Caco-2 (cell line): ENCODE data around the gene TCF20. TPM values are rescaled to one million over a fixed set of nuclear protein-coding genes. Genes with fewer than 3 reads are reported as not detected.

Experiments used
- BruUV-seq: library from RNA; stranded (reverse); fragments of 400-500 nt; replicated peaks from 2 replicates; lab custom pipeline; 2021; lab: Mats Ljungman, UMichigan
- CTCF ChIA-PET: fragments of 300-600 bp; sonication (Branson Sonifier 250); formaldehyde crosslinking; loops from one replicate; lab custom pipeline; 2022; ENCODE audit warnings: antibody characterized with exemption; lab: Charles Lee
- POLR2A ChIA-PET: fragments of 300-600 bp; sonication (Branson Sonifier 250); formaldehyde crosslinking; loops from one replicate; lab custom pipeline; 2022; ENCODE audit warnings: antibody characterized with exemption; lab: Charles Lee
- DNase-seq, 2 experiments: peaks; one replicate each; pipeline versions ENCODE4 v3.0.0 to v3.0.0-alpha.2; 2020 to 2022
- H3K27me3 ChIP-seq: replicated peaks from 2 replicates; pipeline ENCODE4 v1.6.0; 2011; ENCODE audit warnings: low read length; ENCODE audit not compliant: control insufficient read depth, insufficient read depth
- H3K36me3 ChIP-seq: 2 replicates; pipeline ENCODE4 v1.5.1; 2011; ENCODE audit warnings: low read length; ENCODE audit not compliant: control insufficient read depth, insufficient read depth
- H3K4me1 ChIP-seq: fragments of 250-450 bp; sonication (Bioruptor Pico); 2 replicates; pipeline ENCODE4 v1.5.1; 2020; ENCODE audit warnings: mild to moderate bottlenecking
- H3K4me3 ChIP-seq: 2 replicates; pipeline ENCODE4 v1.5.1; 2011; ENCODE audit warnings: low read depth, mild to moderate bottlenecking, control low read depth, low read length
- H3K9me3 ChIP-seq: fragments of 250-450 bp; sonication (Bioruptor Pico); 2 replicates; pipeline ENCODE4 v1.5.1; 2020; ENCODE audit warnings: mild to moderate bottlenecking, moderate library complexity
- H3K27ac Mint-ChIP-seq: one replicate; pipeline ENCODE4 v1.8.0; 2022; ENCODE audit warnings: mixed read lengths; ENCODE audit not compliant: unreplicated experiment
- H3K27me3 Mint-ChIP-seq: one replicate; pipeline ENCODE4 v1.8.0; 2022; ENCODE audit warnings: mixed read lengths; ENCODE audit not compliant: insufficient read depth, unreplicated experiment
- H3K36me3 Mint-ChIP-seq: one replicate; pipeline ENCODE4 v1.8.0; 2022; ENCODE audit warnings: mild to moderate bottlenecking, mixed read lengths; ENCODE audit not compliant: insufficient read depth, unreplicated experiment
- H3K4me1 Mint-ChIP-seq: one replicate; pipeline ENCODE4 v1.8.0; 2022; ENCODE audit warnings: low read depth, mixed read lengths; ENCODE audit not compliant: unreplicated experiment
- H3K4me3 Mint-ChIP-seq: one replicate; pipeline ENCODE4 v1.8.0; 2022; ENCODE audit warnings: mild to moderate bottlenecking, moderate library complexity, mixed read lengths; ENCODE audit not compliant: unreplicated experiment
- H3K9me3 Mint-ChIP-seq: one replicate; pipeline ENCODE4 v1.8.0; 2022; ENCODE audit warnings: mixed read lengths; ENCODE audit not compliant: unreplicated experiment
- CTCF ChIP-seq, 2 experiments: fragments of 200-600 bp in 1 of 2; IDR thresholded peaks; 1 replicate in 1 of 2; 2 replicates in 1 of 2; pipeline versions ENCODE4 v1.5.1 to v1.8.0; 2011 to 2022; ENCODE audit warnings: antibody characterized with exemption in 1 of 2, control low read depth in 1 of 2, inconsistent platforms in 1 of 2, low read depth in 1 of 2, low read length in 1 of 2, mild to moderate bottlenecking in 1 of 2, moderate library complexity in 1 of 2; ENCODE audit not compliant: insufficient read depth in 1 of 2, severe bottlenecking in 1 of 2, unreplicated experiment in 1 of 2
- intact Hi-C: fragments of 100-400 bp; cut with micrococcal nuclease; formaldehyde crosslinking; loops from one replicate; pipeline ENCODE4 v1.10.0; 2022; ENCODE audit not compliant: unreplicated experiment
- total RNA-seq: library from RNA; stranded (reverse); gene quantifications from 2 replicates; pipeline ENCODE4 v1.2.3, GENCODE V29; 2022

TCF20 gene
- total RNA-seq, 1 experiment from 2014 or later = 82.7 TPM

DNA sequence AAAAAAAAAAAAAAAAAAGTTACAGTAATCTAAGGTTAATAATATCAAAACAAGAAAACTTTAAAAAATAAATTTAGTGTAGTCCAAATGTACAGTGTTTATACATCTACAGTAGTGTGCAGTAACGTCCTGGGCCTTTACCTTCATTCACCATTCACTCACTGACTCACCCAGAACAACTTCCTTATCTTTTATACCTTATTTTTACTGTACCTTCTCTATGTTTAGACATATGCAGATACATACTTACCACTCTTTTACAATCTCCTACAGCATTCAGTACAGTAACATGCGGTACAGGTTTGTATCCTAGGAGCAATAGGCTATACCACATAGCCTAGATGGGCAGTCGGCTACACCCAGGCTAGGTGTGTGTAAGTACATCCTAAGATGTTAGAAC lies 38.5 kb downstream of the TCF20 start:
- TF ChIP-seq CTCF (IDR thresholded peaks at IDR 0.05; ENCODE audit: insufficient read depth in 1 of 2, low read depth in 1 of 2, low read length in 1 of 2, severe bottlenecking in 1 of 2, unreplicated experiment in 1 of 2) = no peak
- intact Hi-C loops = no loop called here
- CTCF ChIA-PET = no interaction called here
- peaks cover 30% of the 10 kb centered on the region for H3K4me1 Mint-ChIP-seq
- peaks cover 17% of the 10 kb centered on the region for H3K36me3 Mint-ChIP-seq
- no peak overlapping the region for H3K4me3 Mint-ChIP-seq
- Histone ChIP-seq H3K9me3 (no peaks in the 10 kb centered on the region), H3K4me3 (no peak overlapping the region), H3K27me3 (no peaks in the 10 kb centered on the region), H3K4me1 (no peaks in the 10 kb centered on the region), H3K36me3 (0 out of 2 replicates have a peak, but pooled peaks cover 2% of the 10 kb centered on the region)
- H3K27ac Mint-ChIP-seq = no peak overlapping the region
- H3K27me3 Mint-ChIP-seq = no peaks in the 10 kb centered on the region
- no TSS peak for BruUV-seq
- POLR2A ChIA-PET = no interaction called here
- no peak for DNase-seq
- no peaks in the 10 kb centered on the region for H3K9me3 Mint-ChIP-seq

DNA sequence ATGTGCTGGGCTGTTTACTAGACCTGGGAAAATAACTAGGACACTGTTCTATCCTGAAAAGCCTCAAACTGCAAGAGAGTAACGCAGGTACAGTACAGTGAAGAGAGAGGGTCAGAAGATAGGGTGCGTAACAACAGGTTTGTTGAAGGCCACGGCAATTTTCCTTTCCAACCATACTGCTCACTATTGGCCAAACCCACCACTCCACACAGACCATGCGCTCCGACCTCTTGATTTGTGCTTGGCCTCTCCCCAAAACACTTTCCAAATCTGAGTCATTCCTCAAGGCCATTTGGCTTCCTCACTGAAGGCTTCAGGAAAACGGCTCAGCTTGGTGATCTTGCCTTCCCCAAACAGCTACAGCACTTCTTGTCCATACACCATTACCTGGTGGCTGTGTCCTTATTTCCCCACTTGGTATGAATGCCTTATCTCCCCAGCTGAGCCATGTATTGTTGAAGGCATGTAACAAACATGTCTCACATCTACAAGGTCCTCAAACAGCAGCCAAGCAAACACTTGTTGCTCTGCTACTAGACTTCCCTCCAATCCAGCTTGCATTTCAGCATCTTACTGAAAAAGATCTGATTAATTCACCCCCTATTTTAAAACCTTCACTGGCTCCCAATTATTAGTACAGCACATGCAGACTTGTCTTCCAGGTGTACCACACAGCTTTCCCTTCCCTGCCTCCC lies 40.9 kb downstream of the TCF20 start:
- CTCF ChIA-PET = no interaction called here

GRCh38 chr22:42228483-42228882 lies 42.0 kb downstream of the TCF20 start:
- H3K27ac Mint-ChIP-seq = no peak overlapping the region
- POLR2A ChIA-PET = no interaction called here
- no peak for DNase-seq

More for the DNA sequence above, 40.9 kb downstream of the TCF20 start:
- Mint-ChIP-seq H3K9me3 (no peaks in the 10 kb centered on the region), H3K36me3 (peaks cover 17% of the 10 kb centered on the region), H3K27ac (peak overlapping the region; percentile 84), H3K4me1 (peaks cover 28% of the 10 kb centered on the region), H3K4me3 (no peak overlapping the region), H3K27me3 (no peaks in the 10 kb centered on the region)
- Histone ChIP-seq H3K36me3 (0 out of 2 replicates have a peak, but pooled peaks cover 2% of the 10 kb centered on the region), H3K9me3 (no peaks in the 10 kb centered on the region), H3K4me3 (no peak overlapping the region), H3K4me1 (no peaks in the 10 kb centered on the region), H3K27me3 (no peaks in the 10 kb centered on the region)
- no peak for TF ChIP-seq CTCF (IDR thresholded peaks at IDR 0.05; ENCODE audit: insufficient read depth in 1 of 2, low read depth in 1 of 2, low read length in 1 of 2, severe bottlenecking in 1 of 2, unreplicated experiment in 1 of 2)
- intact Hi-C loops = no loop called here
- POLR2A ChIA-PET = no interaction called here
- DNase-seq = no peak
- no TSS peak for BruUV-seq

More at GRCh38 chr22:42228483-42228882, 42.0 kb downstream of the TCF20 start:
- H3K4me3 ChIP-seq = no peak overlapping the region
- no peaks in the 10 kb centered on the region for H3K9me3 ChIP-seq
- no peaks in the 10 kb centered on the region for H3K27me3 Mint-ChIP-seq
- no peaks in the 10 kb centered on the region for H3K4me1 ChIP-seq
- H3K4me1 Mint-ChIP-seq = peaks cover 28% of the 10 kb centered on the region
- BruUV-seq = no TSS peak
- 0 out of 2 replicates have a peak, but pooled peaks cover 2% of the 10 kb centered on the region for H3K36me3 ChIP-seq
- H3K27me3 ChIP-seq = no peaks in the 10 kb centered on the region
- no peak for TF ChIP-seq CTCF (IDR thresholded peaks at IDR 0.05; ENCODE audit: insufficient read depth in 1 of 2, low read depth in 1 of 2, low read length in 1 of 2, severe bottlenecking in 1 of 2, unreplicated experiment in 1 of 2)
- intact Hi-C loops = no loop called here
- peaks cover 17% of the 10 kb centered on the region for H3K36me3 Mint-ChIP-seq
- no peak overlapping the region for H3K4me3 Mint-ChIP-seq
- H3K9me3 Mint-ChIP-seq = no peaks in the 10 kb centered on the region
- CTCF ChIA-PET = interaction anchor here (0.6 kb wide), 1 partner anchor 331 kb away, joined by 4 read pairs; no protein-coding TSS in a partner anchor
